ENCODE measurements around the gene CENPE. TPM values are rescaled to one million over a fixed set of nuclear protein-coding genes. Genes with fewer than 3 reads are reported as not detected.

The CENPE gene
- total and polyA plus RNA-seq, 2 of the 8 experiments (the other 6 are each of a cell fraction or from before 2014, with no cell fraction given) = 2.1 to 49.0 TPM

- Histone ChIP-seq H3K18ac (ENCODE audit: extremely low read depth, low read length) (no peak overlapping the region), H3K4me1 (replicated peaks in 1 of 4; ENCODE audit: control insufficient read depth in 3 of 4, insufficient read depth in 4 of 4, low read length in 3 of 4) (no peaks in the 10 kb centered on the region), H4K8ac (ENCODE audit: extremely low read depth, insufficient read depth, low read length) (no peak overlapping the region), H3K56ac (replicated peaks; ENCODE audit: insufficient read length, low read depth, low read length) (no peak overlapping the region), H3K23ac (ENCODE audit: insufficient read length) (no peak overlapping the region), H3K14ac (ENCODE audit: insufficient read length) (no peak overlapping the region), H3K79me1 (ENCODE audit: low read depth, low read length) (no peaks in the 10 kb centered on the region), H3K4me3 (ENCODE audit: extremely low read depth in 1 of 4, insufficient read depth in 2 of 4, low read depth in 3 of 4, low read length in 4 of 4) (no peak overlapping the region), H3K36me3 (ENCODE audit: control insufficient read depth in 2 of 4, insufficient read depth in 4 of 4, low read length in 3 of 4) (peaks cover 0 to 31% (median 28%) of the 10 kb centered on the region in 4 experiments), H3K9me3 (ENCODE audit: insufficient read depth in 2 of 2, low read depth in 1 of 2, low read length in 1 of 2) (no peaks in the 10 kb centered on the region), H2BK20ac (ENCODE audit: low read length) (no peak overlapping the region), H2BK12ac (ENCODE audit: low read depth, low read length) (no peak overlapping the region), H2BK5ac (ENCODE audit: low read depth, low read length) (no peak overlapping the region), H4K5ac (ENCODE audit: insufficient read length, low read depth, low read length) (no peak overlapping the region), H3K9ac (replicated peaks in 1 of 4; ENCODE audit: extremely low read depth in 1 of 4, low read depth in 3 of 4, low read length in 3 of 4) (no peak overlapping the region), H4K20me1 (replicated peaks in 1 of 2; ENCODE audit: control insufficient read depth in 1 of 2, insufficient read depth in 2 of 2, low read length in 2 of 2) (no peaks in the 10 kb centered on the region), H4K91ac (replicated peaks; ENCODE audit: insufficient read length, low read length) (no peak overlapping the region), H3K4me2 (ENCODE audit: insufficient read depth in 1 of 2, low read depth in 2 of 2, low read length in 2 of 2) (no peak overlapping the region), H3K27ac (ENCODE audit: low read depth, low read length) (no peak overlapping the region), H3K4ac (replicated peaks; ENCODE audit: insufficient read length, low read depth, low read length) (no peak overlapping the region), H3K79me2 (ENCODE audit: control insufficient read depth in 1 of 2, insufficient read depth in 2 of 2, low read length in 2 of 2) (no peaks in the 10 kb centered on the region), H2BK15ac (ENCODE audit: low read length) (no peak overlapping the region), H2AK5ac (ENCODE audit: low read depth, low read length) (no peak overlapping the region), H2BK120ac (replicated peaks; ENCODE audit: low read depth, low read length) (no peak overlapping the region), H2AFZ (ENCODE audit: low read length) (no peak overlapping the region), H3K27me3 (replicated peaks in 1 of 4; ENCODE audit: control insufficient read depth in 3 of 4, extremely low read depth in 1 of 4, insufficient read depth in 3 of 4, low read length in 3 of 4) (no peaks in the 10 kb centered on the region), H3K23me2 (ENCODE audit: low read depth, low read length) (no peaks in the 10 kb centered on the region)
- DNase-seq (ENCODE audit: low read depth in 1 of 2, low spot score in 2 of 2) (no peak), FAIRE-seq (no peak)
- ChIA-PET CTCF (ENCODE audit: partially characterized antibody) (interaction anchor here (1.0 to 6.8 kb wide), 2 partner anchors 14 to 449 kb away, joined by 4 to 51 read pairs; partner anchors contain the start of gene BDH2), POLR2A (ENCODE audit: partially characterized antibody) (no interaction called here)
- WGBS, 2 experiments (ENCODE audit: extremely low coverage in 1 of 2, insufficient coverage in 1 of 2, insufficient read length in 1 of 2, insufficient replicate concordance in 2 of 2, low coverage in 1 of 2, low lambda C conversion rate in 2 of 2, missing lambda C conversion rate in 1 of 2) = 89% methylated on average over 2 of the region's 2 CpGs; no CpG with 5 or more reads in 1 of the 2 experiments
- no peak for TF ChIP-seq CHD1 (IDR thresholded peaks at IDR 0.05; ENCODE audit: low read depth, low read length)
- TF ChIP-seq HDAC6 (IDR thresholded peaks at IDR 0.05; ENCODE audit: low read depth, low read length) = no peak
- no peak for TF ChIP-seq SIN3A (conservative IDR thresholded peaks at IDR 0.05 in 1 of 2, IDR thresholded peaks at IDR 0.05 in 1 of 2; ENCODE audit: low read depth in 1 of 2, low read length in 2 of 2)
- no peak for TF ChIP-seq TAF1 (IDR thresholded peaks at IDR 0.05; ENCODE audit: low read depth, low read length)
- no peak for TF ChIP-seq RBBP5 (IDR thresholded peaks at IDR 0.05; ENCODE audit: borderline replicate concordance, low read depth, low read length)
- no peak for TF ChIP-seq TCF12 (IDR thresholded peaks at IDR 0.05; ENCODE audit: low read depth, low read length)
- no peak for TF ChIP-seq CEBPB (IDR thresholded peaks at IDR 0.05; ENCODE audit: low read depth, low read length)
- TF ChIP-seq MAX (IDR thresholded peaks at IDR 0.05) = no peak
- no peak for TF ChIP-seq CREB1 (IDR thresholded peaks at IDR 0.05)
- no peak for TF ChIP-seq MAFK (IDR thresholded peaks at IDR 0.05; ENCODE audit: low read depth, low read length)
- no peak for TF ChIP-seq JUND (IDR thresholded peaks at IDR 0.05; ENCODE audit: low read length)
Measured at GRCh38 chr4:103085555-103086196, 112.5 kb downstream of the CENPE start.

Measured in H1 (cell line).